SKM-1 treated with dmso at 0.1 percent for 144 hours (cell line): ENCODE data around the gene RIMBP2.

Source experiments
- DNase-seq: peaks from one replicate; lab custom pipeline; 2025; ENCODE audit not compliant: unreplicated experiment; lab: John Stamatoyannopoulos, UW

Gene RIMBP2

GRCh38 chr12:130555221-130555620 is 160.9 kb downstream of the RIMBP2 start:
- no peak for DNase-seq

- no peak for DNase-seq
Observed at GRCh38 chr12:130552483-130552996, 163.6 kb downstream of the RIMBP2 start.

DNA sequence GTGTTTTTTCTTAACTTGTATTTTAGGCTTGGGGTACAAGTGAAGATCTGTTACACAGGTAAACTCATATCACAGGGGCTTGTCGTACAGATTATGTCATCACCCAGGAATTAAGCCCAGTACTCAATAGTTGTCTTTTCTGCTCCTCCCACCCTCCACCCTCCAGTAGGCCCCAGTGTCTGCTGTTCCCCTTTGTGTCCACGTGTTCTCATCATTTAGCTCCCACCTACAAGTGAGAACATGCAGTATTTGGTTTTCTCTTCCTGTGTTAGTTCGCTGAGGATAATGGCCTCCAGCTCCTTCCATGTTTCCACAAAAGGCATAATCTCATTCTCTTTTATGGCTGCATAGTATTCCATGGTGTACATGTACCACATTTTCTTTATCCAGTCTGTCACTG is 166.7 kb downstream of the RIMBP2 start:
- no peak for DNase-seq

DNA sequence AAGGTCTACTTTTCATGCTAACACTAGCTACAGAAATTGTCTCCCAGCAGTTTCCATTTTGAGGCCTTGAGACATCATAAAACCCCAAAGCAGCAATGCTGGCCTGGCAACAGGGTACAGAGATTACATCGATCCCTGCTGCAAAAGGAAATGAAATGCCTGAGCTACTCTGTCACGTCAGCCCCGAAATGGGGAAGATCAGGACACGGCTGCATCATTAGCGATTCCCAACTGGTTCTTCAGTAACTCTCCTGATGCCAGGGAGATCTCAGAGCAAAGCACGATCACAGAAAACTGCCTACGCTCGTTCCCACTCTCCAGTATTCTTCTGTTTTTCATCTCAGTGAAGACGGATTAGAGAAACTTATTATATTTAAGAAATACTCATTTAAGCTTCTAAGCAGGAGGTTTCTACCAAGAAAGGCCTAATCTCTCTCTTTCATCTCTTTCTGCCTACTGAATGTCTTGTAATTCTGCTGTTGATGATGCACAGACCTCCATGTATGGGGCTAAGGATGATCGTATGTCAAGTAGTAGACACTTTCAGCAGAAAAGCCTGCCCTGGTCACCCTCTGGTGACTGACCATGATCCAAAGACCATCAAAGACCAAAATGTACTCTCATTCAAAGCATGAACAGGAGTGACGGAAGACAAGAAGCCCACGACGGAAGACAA is 168.5 kb downstream of the RIMBP2 start:
- DNase-seq: no peak

GRCh38 chr12:130546494-130546893 is 169.6 kb downstream of the RIMBP2 start:
- DNase-seq: no peak

DNA sequence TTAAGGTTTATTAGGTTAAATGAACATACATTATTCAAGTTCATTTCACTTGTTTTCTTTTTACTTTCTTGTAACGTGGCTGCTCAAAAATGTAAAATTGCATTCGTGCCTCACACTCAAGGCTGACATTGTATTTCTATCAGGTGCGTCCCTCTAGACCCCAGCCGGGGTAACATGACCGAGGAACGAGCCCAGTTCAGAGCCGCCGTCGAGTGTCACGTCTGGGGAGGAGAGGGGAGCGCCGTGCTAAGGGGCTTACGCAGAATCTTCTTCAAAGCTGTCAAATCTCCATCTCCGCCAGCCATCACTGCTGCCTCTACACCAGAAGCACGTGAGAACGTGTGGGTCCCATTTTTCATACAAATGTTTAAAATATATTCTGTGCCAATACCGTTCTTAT is 170.6 kb downstream of the RIMBP2 start:
- DNase-seq: no peak

GRCh38 chr12:130540376-130540775 is 175.7 kb downstream of the RIMBP2 start:
- DNase-seq: no peak

DNA sequence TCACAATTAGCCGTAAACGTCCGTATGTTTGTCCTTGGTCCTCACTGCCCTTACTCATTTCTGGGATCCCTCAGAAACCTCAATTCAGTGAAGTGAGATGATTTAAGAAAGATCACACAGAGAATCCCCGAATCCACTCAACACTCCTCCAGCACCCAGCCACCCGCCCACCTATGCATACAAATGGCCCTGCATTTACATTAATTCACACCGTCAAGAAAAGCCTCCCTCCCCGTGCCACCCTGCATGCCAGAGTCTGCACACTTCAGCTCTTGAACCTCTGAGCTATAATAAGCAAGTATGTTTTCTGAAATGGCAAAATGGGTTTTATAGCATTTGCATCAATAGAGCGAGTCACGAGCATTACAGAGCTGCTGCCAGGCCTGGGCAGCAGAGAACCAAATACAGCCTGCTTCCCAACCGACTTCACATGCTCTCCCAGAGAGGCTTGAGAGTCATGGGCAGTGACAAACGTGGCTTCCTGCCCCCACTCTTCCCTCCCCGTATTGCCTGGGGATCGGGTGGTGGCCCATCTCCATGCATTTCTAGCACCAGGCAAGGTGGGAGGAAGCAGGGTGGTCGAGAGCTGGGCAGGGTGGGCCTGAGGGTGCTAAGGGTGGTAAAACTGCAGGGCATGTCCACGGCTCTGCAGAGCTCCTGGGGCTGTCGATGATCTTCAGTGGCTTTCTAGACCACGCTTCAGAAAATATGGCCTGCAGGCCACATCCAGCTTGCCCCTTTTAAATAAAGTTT is 177.6 kb downstream of the RIMBP2 start:
- no peak for DNase-seq

- no peak for DNase-seq
Observed at GRCh38 chr12:130537655-130538054, 178.4 kb downstream of the RIMBP2 start.

DNA sequence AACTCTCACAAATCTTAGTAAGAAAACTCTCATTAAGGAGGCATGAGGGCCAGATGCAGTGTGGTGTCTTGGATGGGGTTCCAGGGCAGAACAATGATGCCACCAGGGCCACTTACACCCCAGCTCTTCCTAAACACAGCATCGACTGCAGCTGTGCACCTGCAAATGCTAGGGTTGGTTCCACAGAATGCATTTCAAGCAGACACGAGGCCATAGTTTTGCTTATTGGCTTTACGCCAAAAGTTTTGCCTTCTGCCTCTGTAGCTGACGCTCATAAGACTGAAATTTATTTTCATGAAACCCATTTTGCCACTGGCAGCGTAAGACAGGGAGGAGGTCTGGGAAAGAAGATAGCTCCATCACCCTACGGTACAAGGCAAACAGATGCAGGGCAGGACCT is 179.0 kb downstream of the RIMBP2 start:
- DNase-seq: no peak

DNA sequence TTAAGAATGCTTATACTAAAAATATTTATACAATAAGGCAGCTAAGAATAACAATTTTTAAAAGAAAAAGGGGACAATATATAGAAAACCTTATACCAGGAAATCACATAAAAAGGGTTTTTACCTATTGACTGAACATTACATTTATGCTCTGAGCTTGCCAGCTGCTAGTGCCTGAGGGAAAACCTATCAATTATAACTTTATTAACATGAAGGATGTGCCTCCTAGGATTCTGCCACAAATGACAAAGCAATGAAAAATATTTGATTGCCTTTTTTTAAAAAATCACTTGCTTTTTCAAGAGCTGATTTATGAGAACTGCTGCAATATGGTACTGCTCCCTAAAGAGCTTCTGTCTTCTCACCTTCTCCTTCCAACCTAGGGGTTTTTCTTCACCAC is 185.7 kb downstream of the RIMBP2 start:
- no peak for DNase-seq

- DNase-seq: no peak
Observed at GRCh38 chr12:130529781-130530180, 186.3 kb downstream of the RIMBP2 start.

DNA sequence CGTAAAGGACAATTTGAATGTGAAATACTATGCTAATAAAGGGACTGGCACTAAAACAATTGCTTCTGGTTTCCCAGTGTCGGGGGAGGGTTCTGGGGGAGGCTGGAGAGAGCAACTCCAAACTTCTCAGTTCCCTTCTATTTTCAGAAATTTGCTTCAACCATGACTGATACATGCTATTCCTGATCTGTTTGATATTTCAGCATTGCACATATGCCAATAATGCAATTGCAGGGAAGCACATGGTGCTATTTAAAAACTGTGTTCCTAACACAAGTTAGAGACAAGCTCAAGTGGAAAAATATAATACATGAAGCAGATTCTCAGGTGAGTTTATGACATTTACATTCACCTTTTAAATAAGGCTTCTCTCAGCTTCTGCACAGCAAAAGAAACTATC is 188.9 kb downstream of the RIMBP2 start:
- no peak for DNase-seq

DNA sequence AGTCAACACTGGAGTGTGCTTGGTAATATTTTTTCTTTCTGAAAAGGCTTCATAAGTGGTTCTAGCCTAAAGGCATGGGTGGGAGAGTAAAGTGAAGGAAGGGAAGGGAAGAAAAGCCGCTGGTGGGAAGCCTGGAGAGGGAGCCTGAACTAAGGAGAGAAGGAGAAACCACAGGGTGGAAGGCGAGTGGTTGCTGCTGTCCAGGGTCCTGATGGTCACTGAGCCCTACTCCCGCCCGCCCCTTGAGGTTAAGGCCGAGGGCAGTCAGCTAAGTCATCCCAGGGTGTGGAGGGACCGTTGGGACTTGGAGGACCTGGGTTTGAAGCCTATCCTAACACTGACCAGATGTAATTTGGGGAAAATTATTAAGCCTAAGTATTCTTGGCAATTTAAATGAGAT is 189.3 kb downstream of the RIMBP2 start:
- no peak for DNase-seq

GRCh38 chr12:130525384-130526172 is 190.5 kb downstream of the RIMBP2 start:
- DNase-seq: no peak

DNA sequence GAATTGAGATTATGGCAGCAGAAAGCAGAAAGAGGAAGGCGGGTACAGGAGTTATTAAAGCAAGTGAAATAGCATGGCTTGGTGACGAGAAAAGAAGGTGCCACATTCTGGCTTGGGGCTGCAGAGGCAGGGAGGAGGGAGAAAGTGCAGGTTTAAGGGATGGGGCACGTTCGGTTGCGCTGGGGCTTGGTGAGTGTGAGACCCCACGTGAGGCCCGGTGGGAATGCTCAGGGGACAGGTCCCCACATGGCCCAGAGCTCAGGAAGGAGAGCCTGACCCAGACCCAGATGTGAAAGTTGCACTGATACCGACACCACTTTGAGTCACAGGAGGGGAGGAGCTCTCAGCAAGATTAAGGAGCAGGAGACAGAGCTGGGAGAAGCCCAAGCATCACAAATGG is 191.3 kb downstream of the RIMBP2 start:
- DNase-seq: no peak

DNA sequence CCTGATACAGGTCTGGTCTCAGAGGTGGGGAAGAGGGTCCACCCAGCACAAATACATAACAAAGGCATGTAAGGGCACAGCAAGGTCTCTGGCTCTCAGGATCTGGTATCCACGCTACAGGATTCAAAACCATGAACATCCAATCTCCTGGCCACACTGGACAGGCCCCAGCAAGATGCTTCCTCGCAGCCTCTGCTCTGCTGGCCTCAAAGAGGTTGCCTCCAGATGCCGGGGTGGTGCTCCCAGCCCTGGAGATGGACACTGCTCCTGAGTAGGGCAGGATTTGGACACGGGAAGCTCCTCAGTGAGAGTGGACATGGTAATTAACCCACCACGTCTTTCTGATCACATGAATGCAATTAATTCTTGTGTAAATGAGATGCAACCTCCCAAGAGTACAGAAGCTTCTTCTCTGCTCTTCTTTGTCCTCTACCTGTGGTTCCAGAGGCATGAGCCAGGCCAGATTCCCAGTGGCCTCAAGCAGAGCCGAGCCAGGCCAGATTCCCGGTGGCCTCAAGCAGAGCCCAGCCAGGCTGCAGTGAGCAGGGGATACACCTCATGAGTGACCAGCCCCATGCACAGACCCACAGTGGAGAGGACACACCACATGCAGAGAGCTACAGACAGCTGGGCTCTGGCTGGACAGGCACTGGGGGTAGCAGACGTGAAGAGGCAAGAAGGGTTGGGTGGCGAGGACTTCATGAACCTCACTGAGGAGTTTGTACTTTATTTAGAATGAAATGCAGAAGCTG is 192.1 kb downstream of the RIMBP2 start:
- no peak for DNase-seq

GRCh38 chr12:130523208-130523607 is 192.9 kb downstream of the RIMBP2 start:
- DNase-seq: no peak

GRCh38 chr12:130522244-130522834 is 193.8 kb downstream of the RIMBP2 start:
- no peak for DNase-seq

GRCh38 chr12:130521375-130522124 is 194.5 kb downstream of the RIMBP2 start:
- no peak for DNase-seq
